Measurements from ENCODE around the gene LARP1. TPM values are rescaled to one million over a fixed set of nuclear protein-coding genes. Genes with fewer than 3 reads are reported as not detected.

The LARP1 gene
- total and polyA plus RNA-seq, 9 of the 15 experiments (the other 6 are each of a cell fraction or from before 2014, with no cell fraction given), result 22.6 to 300 (median 92.0) TPM

DNA sequence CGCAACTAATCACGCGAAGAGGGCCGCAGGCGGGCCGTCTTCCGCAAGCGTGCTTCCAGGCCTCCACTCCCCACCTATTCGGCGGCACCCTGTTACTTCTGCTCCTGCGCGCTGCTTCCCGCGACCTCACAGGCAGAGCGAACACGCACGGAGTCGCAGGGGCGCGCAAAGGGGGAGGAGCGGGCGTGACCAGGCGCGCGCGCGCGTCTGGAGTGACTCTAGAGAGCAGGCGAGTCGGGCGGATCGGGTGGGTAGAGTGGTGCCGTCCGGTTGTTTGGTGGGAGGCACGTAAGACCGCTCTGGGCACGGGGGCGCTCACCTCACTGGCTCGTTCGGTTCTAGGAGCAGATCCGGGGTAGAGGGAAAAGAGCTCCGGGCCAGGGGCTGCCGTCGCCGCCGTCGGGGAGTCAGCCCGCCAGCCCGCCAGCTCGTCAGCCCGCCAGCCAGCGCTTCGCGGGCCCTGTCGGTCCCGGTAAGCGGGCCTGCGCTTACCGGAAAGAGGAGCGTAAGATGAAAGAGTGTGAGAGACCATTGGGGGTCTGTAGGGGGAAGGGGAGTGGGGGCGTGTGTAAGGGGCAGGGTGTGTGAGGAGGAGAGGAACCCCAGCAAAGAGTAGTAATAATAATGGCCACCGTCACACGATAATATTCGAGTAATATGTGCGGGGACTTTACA is 103.3 kb downstream of the LARP1 start, which contains the start of gene CNOT8 (continued):
- TF ChIP-seq ZBTB7A (IDR thresholded peaks at IDR 0.05; ENCODE audit: borderline replicate concordance, control insufficient read depth, low read depth, low read length), result peak; percentile 75; the same call in 1 of the 2 replicates
- no peak for TF ChIP-seq GTF2E2 (tag; IDR thresholded peaks at IDR 0.05)
- TF ChIP-seq EWSR1 (IDR thresholded peaks at IDR 0.05; ENCODE audit: borderline replicate concordance, low read depth, partially characterized antibody), result no peak
- no peak for TF ChIP-seq TCF3 (CRISPR knock-in tag; IDR thresholded peaks at IDR 0.05)
- TF ChIP-seq SP1 (CRISPR knock-in tag; IDR thresholded peaks at IDR 0.05), result peak; percentile 92
- peak; percentile 67 for TF ChIP-seq JUND (IDR thresholded peaks at IDR 0.05; ENCODE audit: borderline replicate concordance, low read depth, low read length)
- no peak; the same call in 2 of the 3 replicates for TF ChIP-seq JUND (tag; IDR thresholded peaks at IDR 0.05; ENCODE audit: borderline replicate concordance, low read depth, low read length)
- TF ChIP-seq, protein P1, sequence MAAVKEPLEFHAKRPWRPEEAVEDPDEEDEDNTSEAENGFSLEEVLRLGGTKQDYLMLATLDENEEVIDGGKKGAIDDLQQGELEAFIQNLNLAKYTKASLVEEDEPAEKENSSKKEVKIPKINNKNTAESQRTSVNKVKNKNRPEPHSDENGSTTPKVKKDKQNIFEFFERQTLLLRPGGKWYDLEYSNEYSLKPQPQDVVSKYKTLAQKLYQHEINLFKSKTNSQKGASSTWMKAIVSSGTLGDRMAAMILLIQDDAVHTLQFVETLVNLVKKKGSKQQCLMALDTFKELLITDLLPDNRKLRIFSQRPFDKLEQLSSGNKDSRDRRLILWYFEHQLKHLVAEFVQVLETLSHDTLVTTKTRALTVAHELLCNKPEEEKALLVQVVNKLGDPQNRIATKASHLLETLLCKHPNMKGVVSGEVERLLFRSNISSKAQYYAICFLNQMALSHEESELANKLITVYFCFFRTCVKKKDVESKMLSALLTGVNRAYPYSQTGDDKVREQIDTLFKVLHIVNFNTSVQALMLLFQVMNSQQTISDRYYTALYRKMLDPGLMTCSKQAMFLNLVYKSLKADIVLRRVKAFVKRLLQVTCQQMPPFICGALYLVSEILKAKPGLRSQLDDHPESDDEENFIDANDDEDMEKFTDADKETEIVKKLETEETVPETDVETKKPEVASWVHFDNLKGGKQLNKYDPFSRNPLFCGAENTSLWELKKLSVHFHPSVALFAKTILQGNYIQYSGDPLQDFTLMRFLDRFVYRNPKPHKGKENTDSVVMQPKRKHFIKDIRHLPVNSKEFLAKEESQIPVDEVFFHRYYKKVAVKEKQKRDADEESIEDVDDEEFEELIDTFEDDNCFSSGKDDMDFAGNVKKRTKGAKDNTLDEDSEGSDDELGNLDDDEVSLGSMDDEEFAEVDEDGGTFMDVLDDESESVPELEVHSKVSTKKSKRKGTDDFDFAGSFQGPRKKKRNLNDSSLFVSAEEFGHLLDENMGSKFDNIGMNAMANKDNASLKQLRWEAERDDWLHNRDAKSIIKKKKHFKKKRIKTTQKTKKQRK (IDR thresholded peaks at IDR 0.05; ENCODE audit: borderline replicate concordance, low read depth, low read length), result no peak
- TF ChIP-seq ZNF695 (CRISPR knock-in tag; IDR thresholded peaks at IDR 0.05), result 0 out of 2 replicates have a peak, but pooled peaks have one; percentile 51
- TF ChIP-seq MTA1 (IDR thresholded peaks at IDR 0.05; ENCODE audit: borderline replicate concordance), result no peak
- TF ChIP-seq, protein P2, sequence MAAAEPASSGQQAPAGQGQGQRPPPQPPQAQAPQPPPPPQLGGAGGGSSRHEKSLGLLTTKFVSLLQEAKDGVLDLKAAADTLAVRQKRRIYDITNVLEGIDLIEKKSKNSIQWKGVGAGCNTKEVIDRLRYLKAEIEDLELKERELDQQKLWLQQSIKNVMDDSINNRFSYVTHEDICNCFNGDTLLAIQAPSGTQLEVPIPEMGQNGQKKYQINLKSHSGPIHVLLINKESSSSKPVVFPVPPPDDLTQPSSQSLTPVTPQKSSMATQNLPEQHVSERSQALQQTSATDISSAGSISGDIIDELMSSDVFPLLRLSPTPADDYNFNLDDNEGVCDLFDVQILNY (CRISPR knock-in tag; IDR thresholded peaks at IDR 0.05), result no peak
- TF ChIP-seq ATF7 (IDR thresholded peaks at IDR 0.05), result peak; percentile 25
- TF ChIP-seq ZNF134 (CRISPR knock-in tag; conservative IDR thresholded peaks at IDR 0.05), result no peak
- no peak for TF ChIP-seq ZNF311 (CRISPR knock-in tag; IDR thresholded peaks at IDR 0.05)
- peak; percentile 82 for TF ChIP-seq LCOR (CRISPR knock-in tag; IDR thresholded peaks at IDR 0.05)
- TF ChIP-seq COPS2 (conservative IDR thresholded peaks at IDR 0.05), result no peak
- peak; percentile 34 for TF ChIP-seq PHF20 (IDR thresholded peaks at IDR 0.05; ENCODE audit: partially characterized antibody)
- no peak for TF ChIP-seq RBM39 (optimal IDR thresholded peaks at IDR 0.05; ENCODE audit: low read depth, low read length)
- TF ChIP-seq, protein P3, sequence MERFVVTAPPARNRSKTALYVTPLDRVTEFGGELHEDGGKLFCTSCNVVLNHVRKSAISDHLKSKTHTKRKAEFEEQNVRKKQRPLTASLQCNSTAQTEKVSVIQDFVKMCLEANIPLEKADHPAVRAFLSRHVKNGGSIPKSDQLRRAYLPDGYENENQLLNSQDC (CRISPR knock-in tag; IDR thresholded peaks at IDR 0.05), result no peak
- TF ChIP-seq, protein P4, sequence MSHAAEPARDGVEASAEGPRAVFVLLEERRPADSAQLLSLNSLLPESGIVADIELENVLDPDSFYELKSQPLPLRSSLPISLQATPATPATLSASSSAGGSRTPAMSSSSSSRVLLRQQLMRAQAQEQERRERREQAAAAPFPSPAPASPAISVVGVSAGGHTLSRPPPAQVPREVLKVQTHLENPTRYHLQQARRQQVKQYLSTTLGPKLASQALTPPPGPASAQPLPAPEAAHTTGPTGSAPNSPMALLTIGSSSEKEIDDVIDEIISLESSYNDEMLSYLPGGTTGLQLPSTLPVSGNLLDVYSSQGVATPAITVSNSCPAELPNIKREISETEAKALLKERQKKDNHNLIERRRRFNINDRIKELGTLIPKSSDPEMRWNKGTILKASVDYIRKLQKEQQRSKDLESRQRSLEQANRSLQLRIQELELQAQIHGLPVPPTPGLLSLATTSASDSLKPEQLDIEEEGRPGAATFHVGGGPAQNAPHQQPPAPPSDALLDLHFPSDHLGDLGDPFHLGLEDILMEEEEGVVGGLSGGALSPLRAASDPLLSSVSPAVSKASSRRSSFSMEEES (CRISPR knock-in tag; IDR thresholded peaks at IDR 0.05), result no peak
- TF ChIP-seq ZNF75A (CRISPR knock-in tag; IDR thresholded peaks at IDR 0.05), result no peak
- no peak for TF ChIP-seq RBM15 (IDR thresholded peaks at IDR 0.05; ENCODE audit: insufficient read depth, low read length)
- no peak for TF ChIP-seq ZNF764 (CRISPR knock-in tag; IDR thresholded peaks at IDR 0.05; ENCODE audit: low read depth)
- TF ChIP-seq MCM3 (IDR thresholded peaks at IDR 0.05), result no peak
- TF ChIP-seq MBD2 (IDR thresholded peaks at IDR 0.05; ENCODE audit: borderline replicate concordance, low read depth), result peak; percentile 76
